ENCODE results near the gene CCDC182.

The CCDC182 gene

DNA sequence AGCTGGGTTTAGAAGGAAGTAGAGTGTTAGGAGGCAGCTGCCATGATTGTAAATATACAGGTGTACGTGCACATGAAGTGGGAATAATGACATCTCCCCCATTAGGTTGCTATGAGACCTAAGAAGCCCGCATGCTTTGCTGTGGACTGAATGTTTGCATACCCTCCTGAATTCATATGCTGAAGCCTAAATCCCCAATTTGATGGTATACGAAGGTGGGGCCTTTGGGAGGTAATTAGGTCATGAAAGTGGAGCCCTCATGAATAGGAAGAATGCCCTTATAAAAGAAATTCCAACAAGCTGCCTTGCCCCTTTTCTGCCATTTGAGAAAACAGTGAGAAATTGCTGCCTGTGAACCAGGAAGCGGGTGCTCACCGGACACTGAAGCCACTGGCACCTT lies 44.0 kb downstream of the CCDC182 start:
- DNase-seq (ENCODE audit: low read depth in 3 of 3, low spot score in 1 of 3), result no peak

DNA sequence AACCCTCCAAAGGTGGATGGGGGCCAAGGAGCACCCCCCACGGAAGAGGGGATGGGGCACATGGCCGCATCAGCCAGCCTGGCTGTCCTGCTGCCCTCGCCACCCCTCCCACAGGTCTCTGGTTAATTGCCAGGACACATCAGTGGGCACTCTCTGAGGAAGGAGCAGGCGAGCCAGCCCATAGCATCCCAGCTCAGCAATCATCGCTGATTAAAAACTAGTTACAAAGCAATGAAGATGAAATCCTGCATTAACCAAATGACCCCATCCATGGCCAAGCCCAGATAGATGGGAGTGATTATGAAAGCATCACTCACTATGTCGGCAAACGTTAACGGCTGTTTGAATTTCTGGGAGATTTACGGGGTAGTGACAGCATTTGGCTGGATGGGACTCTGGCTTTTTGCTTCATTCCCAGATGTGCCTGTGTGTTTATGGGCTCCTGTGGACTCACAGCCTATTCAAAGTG lies 45.3 kb downstream of the CCDC182 start:
- no peak for DNase-seq (ENCODE audit: low read depth in 3 of 3, low spot score in 1 of 3)

DNA sequence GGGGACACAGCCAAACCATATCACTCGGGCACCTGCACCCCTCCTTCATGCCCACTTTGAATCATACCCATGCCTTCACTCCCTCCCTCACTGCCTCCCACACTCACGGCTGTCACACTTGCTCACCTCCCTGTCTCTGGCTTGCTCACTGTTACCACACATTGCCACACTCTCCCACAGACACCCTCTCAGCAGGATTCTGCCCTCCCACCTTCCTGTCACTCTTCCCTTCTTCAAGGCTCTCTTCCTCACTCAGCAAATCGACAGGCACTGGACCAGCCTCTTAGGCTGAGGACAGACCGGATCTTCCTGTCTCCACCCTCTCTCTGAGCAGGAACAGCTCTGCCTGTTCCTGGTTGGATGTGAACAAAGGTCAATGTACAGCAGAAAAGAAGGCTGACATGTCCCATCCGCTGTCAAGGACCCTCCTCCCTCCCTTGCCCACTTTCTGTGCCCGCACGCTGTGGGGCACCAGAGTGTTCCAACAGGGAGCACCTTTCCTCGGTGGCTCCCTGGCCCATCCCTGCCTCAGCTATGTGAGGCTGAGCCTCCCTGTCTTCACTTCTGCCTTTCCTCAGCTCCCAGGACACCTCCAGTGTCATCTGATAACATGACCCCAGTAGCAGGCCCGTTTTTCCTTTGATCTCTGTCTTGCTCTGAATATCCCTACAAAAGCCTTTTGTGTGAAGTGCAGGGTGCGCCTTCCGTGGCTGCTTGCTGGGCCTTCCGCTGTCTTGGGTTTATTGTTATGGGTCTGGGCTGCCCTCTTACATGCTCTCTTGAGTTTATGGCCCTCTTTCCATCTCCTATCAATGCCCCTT lies 47.0 kb downstream of the CCDC182 start:
- no peak for DNase-seq (ENCODE audit: low read depth in 3 of 3, low spot score in 1 of 3)

DNA sequence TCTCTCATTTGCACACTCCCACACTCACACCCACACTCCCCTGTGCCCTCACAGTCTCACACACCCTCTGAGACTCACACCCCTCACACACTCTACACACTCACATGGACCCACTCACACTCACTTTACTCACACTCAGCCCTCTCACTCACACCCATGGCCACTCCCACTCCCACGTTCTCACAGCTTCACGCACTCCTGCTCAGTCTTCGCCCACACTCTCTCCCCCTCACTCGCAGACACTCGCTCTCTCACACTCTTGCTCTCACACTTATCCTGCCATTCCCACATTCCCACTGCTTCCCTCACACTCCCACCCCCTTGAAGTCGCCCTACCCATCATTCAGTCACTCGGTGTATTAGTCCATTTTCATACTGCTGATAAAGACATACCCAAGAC lies 47.9 kb downstream of the CCDC182 start:
- no peak for DNase-seq (ENCODE audit: low read depth in 3 of 3, low spot score in 1 of 3)

DNA sequence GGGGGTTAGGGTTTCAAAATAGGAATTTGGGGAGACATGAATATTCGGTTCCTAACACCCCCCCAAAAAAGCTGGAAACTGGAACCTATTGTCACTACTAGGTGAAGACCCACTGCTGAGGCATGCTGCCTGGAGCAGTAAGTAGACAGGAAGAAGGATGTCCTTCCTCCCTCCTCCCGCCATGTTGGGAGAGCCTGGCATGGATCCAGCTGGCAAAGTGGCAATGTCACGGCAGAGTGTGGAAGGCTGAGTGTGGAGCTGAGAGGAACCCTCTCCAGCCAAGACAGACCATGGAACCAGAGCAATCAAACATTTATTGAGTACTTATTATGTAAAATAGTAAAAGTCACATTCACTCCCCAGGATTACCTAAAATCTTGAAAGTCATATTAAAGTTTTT lies 49.0 kb downstream of the CCDC182 start:
- no peak for DNase-seq (ENCODE audit: low read depth in 3 of 3, low spot score in 1 of 3)
